ENCODE results near the gene GPX4.

GPX4 gene

DNA sequence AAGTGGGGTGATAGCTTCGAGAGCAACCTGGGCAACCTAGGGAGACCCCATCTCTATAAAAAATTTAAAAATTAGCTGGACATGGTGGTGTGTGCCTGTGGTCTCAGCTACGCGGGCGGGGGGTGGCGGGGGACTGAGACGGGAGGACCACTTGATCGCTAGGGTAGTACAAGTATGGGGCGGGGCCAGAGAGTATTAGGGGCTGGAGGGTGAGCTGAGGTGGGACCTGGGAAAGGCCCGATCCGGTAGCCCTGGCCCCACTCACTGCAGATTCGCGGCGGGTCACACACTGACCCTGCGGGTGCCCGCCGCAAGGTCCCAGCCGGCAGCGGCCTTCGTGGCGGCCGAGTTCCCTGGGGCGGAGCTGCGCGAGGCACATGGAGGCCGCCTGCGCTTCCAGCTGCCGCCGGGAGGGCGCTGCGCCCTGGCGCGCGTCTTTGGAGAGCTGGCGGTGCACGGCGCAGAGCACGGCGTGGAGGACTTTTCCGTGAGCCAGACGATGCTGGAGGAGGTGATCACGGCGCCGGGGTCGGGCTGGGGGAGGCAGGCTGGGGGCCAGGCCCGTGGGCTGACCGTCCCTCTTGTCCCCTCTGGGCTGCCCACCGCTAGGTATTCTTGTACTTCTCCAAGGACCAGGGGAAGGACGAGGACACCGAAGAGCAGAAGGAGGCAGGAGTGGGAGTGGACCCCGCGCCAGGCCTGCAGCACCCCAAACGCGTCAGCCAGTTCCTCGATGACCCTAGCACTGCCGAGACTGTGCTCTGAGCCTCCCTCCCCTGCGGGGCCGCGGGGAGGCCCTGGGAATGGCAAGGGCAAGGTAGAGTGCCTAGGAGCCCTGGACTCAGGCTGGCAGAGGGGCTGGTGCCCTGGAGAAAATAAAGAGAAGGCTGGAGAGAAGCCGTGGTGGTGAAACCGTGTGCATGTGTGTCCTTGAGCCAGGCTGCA lies 38.9 kb upstream of the GPX4 start:
- in situ Hi-C loops (cut with HindIII; ENCODE audit: low sequenced_read_pairs): no loop called here
- H3K4me3 ChIP-seq (ENCODE audit: low read depth, low read length): no peak overlapping the region
- peak; percentile 72 for TF ChIP-seq CTCF (IDR thresholded peaks at IDR 0.05; ENCODE audit: low read depth, low read length, missing control alignments)
- DNase-seq (ENCODE audit: low read depth): peak; percentile 16

GRCh38 chr19:1065606-1066109 lies 38.1 kb upstream of the GPX4 start:
- DNase-seq (ENCODE audit: low read depth): no peak
- TF ChIP-seq CTCF (IDR thresholded peaks at IDR 0.05; ENCODE audit: low read depth, low read length, missing control alignments): no peak
- in situ Hi-C loops (cut with HindIII; ENCODE audit: low sequenced_read_pairs): no loop called here
- H3K4me3 ChIP-seq (ENCODE audit: low read depth, low read length): no peak overlapping the region

GRCh38 chr19:1066251-1066747 lies 37.5 kb upstream of the GPX4 start:
- H3K4me3 ChIP-seq (ENCODE audit: low read depth, low read length): no peak overlapping the region
- TF ChIP-seq CTCF (IDR thresholded peaks at IDR 0.05; ENCODE audit: low read depth, low read length, missing control alignments): no peak
- DNase-seq (ENCODE audit: low read depth): no peak
- in situ Hi-C loops (cut with HindIII; ENCODE audit: low sequenced_read_pairs): no loop called here

GRCh38 chr19:1066748-1067340 lies 37.0 kb upstream of the GPX4 start, which contains the start of gene ARHGAP45:
TSS of gene ARHGAP45 (plus strand) at chr19:1067167. CDS start at chr19:1067406, 239 bp downstream.
- in situ Hi-C loops (cut with HindIII; ENCODE audit: low sequenced_read_pairs): no loop called here
- peak within 1 kb of the TSS; percentile 16 for H3K4me3 ChIP-seq (ENCODE audit: low read depth, low read length)
- no peak for DNase-seq (ENCODE audit: low read depth)
- no peak for TF ChIP-seq CTCF (IDR thresholded peaks at IDR 0.05; ENCODE audit: low read depth, low read length, missing control alignments)

- no peak for TF ChIP-seq CTCF (IDR thresholded peaks at IDR 0.05; ENCODE audit: low read depth, low read length, missing control alignments)
- in situ Hi-C loops (cut with HindIII; ENCODE audit: low sequenced_read_pairs): no loop called here
- no peak for DNase-seq (ENCODE audit: low read depth)
- peak overlapping the region; percentile 16 for H3K4me3 ChIP-seq (ENCODE audit: low read depth, low read length)
These were observed 36.3 kb upstream of the GPX4 start for GRCh38 chr19:1067341-1067957.

Data from astrocyte of the cerebellum (primary cell).